PFSK-1 (cell line): ENCODE results near the gene VWA5B2.

Experiments used
- FOXP2 ChIP-seq: optimal IDR thresholded peaks from 2 replicates; pipeline ENCODE3; 2011; ENCODE audit warnings: borderline replicate concordance, control low read depth, inconsistent platforms; ENCODE audit not compliant: insufficient read depth; ENCODE audit errors: extremely low read length, extremely low read depth
- POLR2AphosphoS5 ChIP-seq: IDR thresholded peaks from 2 replicates; pipeline ENCODE4 v1.6.1; 2012; ENCODE audit warnings: low read depth, mild to moderate bottlenecking, control low read depth, low read length, moderate library complexity
- REST ChIP-seq, 2 experiments: IDR thresholded peaks; 2 replicates each; pipeline versions ENCODE4 v1.6.1 to v1.8.0; 2011 to 2012; ENCODE audit warnings: low read depth in 2 of 2, low read length in 2 of 2, control low read depth in 1 of 2, inconsistent platforms in 1 of 2, mild to moderate bottlenecking in 1 of 2, moderate library complexity in 1 of 2; ENCODE audit not compliant: insufficient read depth in 1 of 2
- SIN3A ChIP-seq: IDR thresholded peaks from 2 replicates; pipeline ENCODE4 v1.6.1; 2012; ENCODE audit warnings: mild to moderate bottlenecking, low read length, moderate library complexity, borderline replicate concordance; ENCODE audit not compliant: insufficient read depth
- TAF1 ChIP-seq: IDR thresholded peaks from 2 replicates; pipeline ENCODE4 v1.6.1; 2012; ENCODE audit warnings: low read length, control low read depth, borderline replicate concordance; ENCODE audit not compliant: insufficient read depth

VWA5B2 gene

GRCh38 chr3:184289426-184289938 is 60.1 kb downstream of the VWA5B2 start:
- TF ChIP-seq FOXP2: no peak
- TF ChIP-seq SIN3A: no peak
- no peak for TF ChIP-seq TAF1
- no peak for TF ChIP-seq POLR2AphosphoS5
- TF ChIP-seq REST (IDR thresholded peaks at IDR 0.05; ENCODE audit: insufficient read depth in 1 of 2, low read depth in 2 of 2, low read length in 2 of 2): no peak

GRCh38 chr3:184290331-184290730 is 60.9 kb downstream of the VWA5B2 start:
- TF ChIP-seq REST (IDR thresholded peaks at IDR 0.05; ENCODE audit: insufficient read depth in 1 of 2, low read depth in 2 of 2, low read length in 2 of 2) (no peak), SIN3A (no peak), FOXP2 (no peak), POLR2AphosphoS5 (no peak)

GRCh38 chr3:184291044-184291737 is 61.8 kb downstream of the VWA5B2 start:
- no peak for TF ChIP-seq POLR2AphosphoS5
- TF ChIP-seq REST (IDR thresholded peaks at IDR 0.05; ENCODE audit: insufficient read depth in 1 of 2, low read depth in 2 of 2, low read length in 2 of 2): no peak
- no peak for TF ChIP-seq SIN3A
- TF ChIP-seq TAF1: no peak
- no peak for TF ChIP-seq FOXP2
